GM18870 (cell line): ENCODE data around the gene ZHX3.

Experiments
- ATAC-seq: cut with Tn5 transposase; IDR thresholded peaks from one replicate; pipeline ENCODE4 v1.9.1; 2021; ENCODE audit warnings: moderate library complexity; ENCODE audit not compliant: unreplicated experiment

ZHX3 gene, protein sequence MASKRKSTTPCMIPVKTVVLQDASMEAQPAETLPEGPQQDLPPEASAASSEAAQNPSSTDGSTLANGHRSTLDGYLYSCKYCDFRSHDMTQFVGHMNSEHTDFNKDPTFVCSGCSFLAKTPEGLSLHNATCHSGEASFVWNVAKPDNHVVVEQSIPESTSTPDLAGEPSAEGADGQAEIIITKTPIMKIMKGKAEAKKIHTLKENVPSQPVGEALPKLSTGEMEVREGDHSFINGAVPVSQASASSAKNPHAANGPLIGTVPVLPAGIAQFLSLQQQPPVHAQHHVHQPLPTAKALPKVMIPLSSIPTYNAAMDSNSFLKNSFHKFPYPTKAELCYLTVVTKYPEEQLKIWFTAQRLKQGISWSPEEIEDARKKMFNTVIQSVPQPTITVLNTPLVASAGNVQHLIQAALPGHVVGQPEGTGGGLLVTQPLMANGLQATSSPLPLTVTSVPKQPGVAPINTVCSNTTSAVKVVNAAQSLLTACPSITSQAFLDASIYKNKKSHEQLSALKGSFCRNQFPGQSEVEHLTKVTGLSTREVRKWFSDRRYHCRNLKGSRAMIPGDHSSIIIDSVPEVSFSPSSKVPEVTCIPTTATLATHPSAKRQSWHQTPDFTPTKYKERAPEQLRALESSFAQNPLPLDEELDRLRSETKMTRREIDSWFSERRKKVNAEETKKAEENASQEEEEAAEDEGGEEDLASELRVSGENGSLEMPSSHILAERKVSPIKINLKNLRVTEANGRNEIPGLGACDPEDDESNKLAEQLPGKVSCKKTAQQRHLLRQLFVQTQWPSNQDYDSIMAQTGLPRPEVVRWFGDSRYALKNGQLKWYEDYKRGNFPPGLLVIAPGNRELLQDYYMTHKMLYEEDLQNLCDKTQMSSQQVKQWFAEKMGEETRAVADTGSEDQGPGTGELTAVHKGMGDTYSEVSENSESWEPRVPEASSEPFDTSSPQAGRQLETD

GRCh38 chr20:41317546-41318270 is at the start of gene ZHX3:
ZHX3 (minus strand) TSS chr20:41317731; CDS start chr20:41204916, 112,815 bp downstream.
- peak; percentile 71 for ATAC-seq

GRCh38 chr20:41367393-41367695 is 49.8 kb upstream of the ZHX3 start:
- no peak for ATAC-seq

GRCh38 chr20:41366546-41367392 is 49.2 kb upstream of the ZHX3 start, which contains the start of gene EMILIN3:
EMILIN3 (minus strand) TSS chr20:41366818; CDS start chr20:41366634, 184 bp downstream.
- ATAC-seq: no peak

DNA sequence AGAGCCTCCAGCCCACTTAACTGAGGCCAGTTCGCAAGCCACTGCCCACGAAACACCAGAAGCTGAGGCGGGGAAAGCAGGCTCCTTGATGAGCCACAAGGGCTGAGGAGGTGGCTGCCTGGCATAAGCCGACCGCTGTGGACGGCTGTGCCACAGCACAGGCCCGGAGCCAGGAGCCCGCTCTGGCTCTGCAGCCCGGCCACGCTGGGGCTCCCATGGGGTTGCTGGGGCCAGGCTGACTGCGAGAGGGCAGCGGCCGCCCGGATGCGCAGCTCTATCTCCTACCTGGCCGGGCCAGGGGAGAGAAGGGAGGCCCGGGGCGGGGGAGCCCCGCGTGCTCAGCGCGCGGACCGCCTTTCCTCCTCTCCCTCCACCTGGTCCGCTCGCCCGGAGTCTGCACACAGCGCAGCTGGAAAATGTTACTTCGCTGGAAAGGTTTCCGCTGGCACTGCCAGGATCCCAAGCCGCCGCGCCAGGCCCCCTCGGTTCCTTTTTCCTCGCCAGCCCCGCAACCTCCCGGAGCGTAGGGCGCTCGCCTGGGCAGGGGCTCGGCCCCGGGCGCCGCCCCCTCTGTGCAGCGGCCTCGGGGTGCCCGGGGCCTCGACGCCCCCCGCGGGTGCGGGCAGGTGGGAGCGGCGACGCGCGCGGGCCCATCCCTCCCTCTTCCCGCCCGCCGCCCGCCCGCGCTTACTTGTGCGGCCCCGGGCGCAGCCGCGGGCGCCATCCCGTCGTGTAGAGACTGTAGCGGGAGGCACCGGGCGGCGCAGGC is 48.4 kb upstream of the ZHX3 start:
- ATAC-seq: no peak

GRCh38 chr20:41364967-41365765 is 47.6 kb upstream of the ZHX3 start:
- no peak for ATAC-seq

DNA sequence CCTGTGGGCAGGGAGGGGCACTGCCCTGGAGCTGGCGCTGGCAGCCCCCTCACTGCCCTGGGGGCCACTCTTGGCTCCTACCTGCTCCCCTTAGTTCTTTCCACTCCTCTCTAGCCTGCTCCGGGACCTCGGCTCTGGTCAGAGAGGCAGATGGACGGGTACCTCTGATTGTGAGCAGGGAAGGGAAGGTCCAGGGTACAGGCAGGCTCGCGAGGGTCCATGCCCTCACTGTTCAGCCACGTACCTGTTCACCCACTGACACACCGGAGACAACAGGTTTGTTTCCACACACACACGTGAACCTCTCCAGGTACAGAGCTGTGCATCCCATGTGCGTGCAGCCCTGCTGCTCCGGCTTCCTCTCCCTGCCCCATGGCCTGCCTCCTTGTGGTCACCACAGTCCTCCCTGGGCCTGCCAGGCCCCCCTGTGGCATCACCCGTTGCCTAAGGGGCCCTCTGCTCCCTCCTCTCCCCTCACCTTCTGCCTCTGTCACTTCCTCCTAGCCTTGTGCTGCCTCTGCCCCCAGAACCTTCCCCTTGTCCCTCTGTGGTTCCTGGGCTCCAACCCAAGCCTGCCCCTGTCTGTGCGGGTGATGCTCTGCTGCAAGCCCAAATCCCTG is 46.8 kb upstream of the ZHX3 start:
- no peak for ATAC-seq

- no peak for ATAC-seq
Measured at GRCh38 chr20:41363601-41364000, 46.1 kb upstream of the ZHX3 start.

DNA sequence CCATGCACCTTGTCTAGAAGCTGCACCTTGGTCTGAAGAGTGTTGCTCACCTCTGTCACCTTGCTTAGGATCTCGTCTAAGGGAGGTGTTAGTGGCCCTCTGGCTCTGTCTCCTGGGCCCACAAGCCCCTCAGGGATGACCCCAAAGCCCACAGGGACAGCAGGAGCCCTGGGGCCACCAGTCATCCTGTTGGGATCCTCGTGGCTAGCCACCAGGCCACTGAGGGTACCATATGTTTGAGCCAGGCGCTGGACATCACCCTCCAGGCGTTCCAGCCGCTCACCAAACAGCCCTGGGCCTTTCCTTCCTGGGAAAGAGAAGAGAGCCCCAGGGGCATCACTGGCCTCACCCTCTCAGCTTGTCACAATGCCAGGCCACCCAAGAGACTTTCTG is 45.2 kb upstream of the ZHX3 start:
- no peak for ATAC-seq

- ATAC-seq: no peak
Measured at GRCh38 chr20:41361757-41362747, 44.5 kb upstream of the ZHX3 start.

GRCh38 chr20:41360831-41361756 is 43.6 kb upstream of the ZHX3 start:
- ATAC-seq: no peak

DNA sequence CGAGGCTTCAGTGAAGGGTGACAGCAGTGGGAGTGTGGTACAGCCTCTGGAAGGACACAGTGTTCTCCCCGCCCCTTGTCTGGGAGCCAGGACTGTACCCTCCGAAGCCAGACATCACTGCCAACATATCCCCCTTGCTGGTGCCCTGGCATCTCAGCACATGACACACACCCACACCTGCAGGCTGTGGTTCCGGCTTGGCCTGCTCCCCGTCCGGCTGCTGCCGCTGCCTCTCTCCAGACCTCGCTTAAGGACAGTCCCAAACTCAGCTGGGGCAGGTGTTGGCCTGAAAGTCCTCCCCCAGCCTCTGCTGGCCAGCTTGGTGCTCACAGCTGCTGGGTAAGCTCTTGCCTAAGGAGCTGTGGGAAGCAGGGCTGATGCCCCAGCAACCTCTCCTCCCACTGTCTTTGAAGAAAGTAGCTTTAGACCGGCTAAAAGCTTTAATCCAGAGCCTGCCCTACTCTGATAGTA is 42.0 kb upstream of the ZHX3 start:
- no peak for ATAC-seq

DNA sequence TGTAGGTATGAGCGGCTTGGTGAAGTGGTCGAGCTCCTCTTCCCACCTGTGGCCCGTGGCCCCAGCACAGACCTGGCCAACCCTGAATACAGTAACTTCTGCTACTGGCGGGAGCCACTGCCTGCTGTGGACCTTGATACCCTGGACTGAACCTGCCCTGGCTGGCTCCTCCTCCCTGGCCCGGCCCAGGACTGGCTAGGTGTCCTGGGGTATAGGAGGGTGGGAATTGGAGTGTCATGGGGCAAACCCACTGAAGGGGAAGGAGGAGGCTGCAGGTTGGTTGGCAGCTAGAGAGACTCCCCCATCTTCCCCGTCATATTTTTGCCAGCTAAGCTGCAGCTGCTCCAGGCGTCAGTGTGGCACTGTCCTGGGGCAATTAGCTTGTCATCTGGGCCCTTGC is 41.2 kb upstream of the ZHX3 start:
- ATAC-seq: no peak

- ATAC-seq: no peak
Measured at GRCh38 chr20:41358230-41358629, 40.7 kb upstream of the ZHX3 start.

DNA sequence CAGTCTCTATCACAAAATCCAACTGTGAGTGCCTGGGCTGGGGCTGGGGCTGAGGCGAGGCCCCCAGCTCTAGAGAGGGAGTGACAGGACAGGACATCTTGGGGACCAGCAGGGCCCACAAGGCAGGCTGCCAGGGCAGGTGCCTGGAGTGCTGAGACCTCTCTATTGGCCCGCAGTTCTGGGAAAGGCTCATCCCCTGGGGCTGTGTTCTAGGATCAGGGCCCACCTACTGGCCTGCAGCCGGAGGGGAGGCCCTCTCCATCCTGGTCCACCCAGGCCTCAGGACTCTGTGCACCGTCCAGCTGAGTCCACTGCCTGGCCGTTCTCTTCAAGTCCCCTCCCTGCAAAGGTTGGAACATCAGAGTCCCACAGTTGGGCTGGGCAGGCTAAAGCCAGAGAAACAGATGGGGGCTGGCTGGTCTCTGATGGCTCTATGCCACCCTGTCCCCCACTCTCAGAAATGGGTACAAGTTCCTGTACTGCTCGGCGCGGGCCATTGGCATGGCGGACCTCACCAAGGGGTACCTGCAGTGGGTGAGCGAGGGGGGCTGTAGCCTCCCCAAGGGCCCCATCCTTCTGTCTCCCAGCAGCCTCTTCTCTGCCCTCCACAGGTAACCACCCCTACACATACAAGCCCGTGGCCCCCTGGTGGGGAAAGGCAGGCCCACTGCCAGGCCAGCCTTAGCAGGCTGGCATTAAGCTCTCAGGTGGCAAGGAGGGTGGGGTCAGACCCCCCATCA is 40.1 kb upstream of the ZHX3 start:
- no peak for ATAC-seq

- ATAC-seq: no peak
Measured at GRCh38 chr20:41356951-41357350, 39.4 kb upstream of the ZHX3 start.
